A204.1 (cell line): Measurements from ENCODE around the gene SOCS4.
"Not testable (repeated sequence)": the region's sequence is repeated elsewhere in the genome, so short reads cannot be mapped to it uniquely, and the experiment has no call there.

Source experiments
- FAIRE-seq: peaks from 2 replicates; lab custom pipeline; 2012; peaks lifted over from hg19 to GRCh38; lab: Jason Lieb, UNC

Gene SOCS4

GRCh38 chr14:55051423-55052268 lies 24.6 kb downstream of the SOCS4 start, which contains the start of gene MAPK1IP1L:
MAPK1IP1L (plus strand) TSS chr14:55051647; CDS start chr14:55061684, 10,037 bp downstream.
- FAIRE-seq = peak; percentile 30

DNA sequence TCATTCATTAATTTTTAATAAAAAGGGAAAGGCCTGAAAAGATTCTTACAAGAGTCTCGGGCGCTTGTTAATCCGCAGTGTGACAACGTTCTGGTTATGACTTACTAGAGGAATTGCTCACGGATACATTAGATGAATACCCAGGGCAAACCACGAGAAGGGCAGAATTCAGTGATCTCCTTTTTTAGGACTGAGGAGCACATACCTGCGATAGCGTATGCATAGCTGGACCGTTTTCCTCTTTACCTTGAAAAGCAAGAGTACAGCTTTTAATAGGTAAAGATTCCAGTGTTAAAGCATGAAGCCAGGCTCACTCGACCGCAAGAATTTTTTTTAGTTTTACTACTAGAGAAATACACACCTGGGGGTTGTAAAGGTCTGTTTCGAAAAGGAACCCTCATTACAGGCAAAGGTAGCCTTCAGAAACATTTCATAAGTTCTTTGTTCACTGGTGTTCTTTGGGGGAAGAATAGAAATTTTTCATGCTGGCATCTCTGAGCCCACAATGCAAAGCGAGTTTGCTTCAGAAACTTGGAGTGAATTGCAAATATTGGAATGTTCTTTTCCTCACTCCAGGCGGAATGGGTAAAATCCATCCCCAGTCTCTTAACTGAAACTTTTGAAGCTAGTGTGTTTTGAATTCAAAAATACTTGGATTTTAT lies 25.4 kb downstream of the SOCS4 start:
- FAIRE-seq = no peak

GRCh38 chr14:55053018-55053417 lies 26.0 kb downstream of the SOCS4 start:
- FAIRE-seq = no peak

DNA sequence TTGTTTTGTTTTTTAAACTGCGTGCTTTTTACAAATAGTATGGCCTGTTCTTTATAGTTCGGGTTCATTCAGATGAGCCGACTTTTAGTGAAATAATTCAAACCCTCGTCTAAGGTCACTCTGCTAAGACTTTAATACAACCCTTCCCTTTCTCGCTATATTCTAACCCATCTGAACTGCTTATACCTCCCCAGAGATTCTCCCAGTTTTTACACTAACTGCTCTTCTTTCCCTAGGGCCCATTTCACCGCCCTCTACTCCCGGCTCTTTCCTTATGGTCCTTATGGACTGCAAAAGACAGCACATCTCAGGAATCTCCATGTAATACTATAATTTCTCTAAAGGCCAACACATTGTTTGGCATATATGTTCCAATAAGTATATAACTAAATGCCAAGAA lies 26.5 kb downstream of the SOCS4 start:
- FAIRE-seq = no peak

DNA sequence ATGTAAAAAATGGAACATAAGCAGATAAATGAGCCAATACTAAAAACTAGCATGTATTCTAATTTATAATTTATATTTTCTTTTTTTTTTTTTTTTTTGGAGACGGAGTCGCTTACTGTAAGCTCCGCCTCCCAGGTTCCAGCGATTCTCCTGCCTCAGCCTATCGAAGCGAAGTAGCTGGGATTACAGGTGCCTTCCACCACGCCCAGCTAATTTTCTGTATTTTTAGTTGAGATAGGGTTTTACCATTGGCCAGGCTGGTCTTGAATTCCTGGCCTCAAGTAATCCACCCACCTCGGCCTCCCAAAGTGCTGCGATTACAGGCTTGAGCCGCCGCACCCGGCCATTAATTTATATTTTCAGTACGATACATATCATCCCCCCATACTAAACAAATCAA lies 27.1 kb downstream of the SOCS4 start:
- no peak for FAIRE-seq

- FAIRE-seq = no peak
These were observed 30.9 kb downstream of the SOCS4 start for GRCh38 chr14:55057919-55058318.

- FAIRE-seq = no peak
These were observed 32.3 kb downstream of the SOCS4 start for GRCh38 chr14:55059333-55059732.

DNA sequence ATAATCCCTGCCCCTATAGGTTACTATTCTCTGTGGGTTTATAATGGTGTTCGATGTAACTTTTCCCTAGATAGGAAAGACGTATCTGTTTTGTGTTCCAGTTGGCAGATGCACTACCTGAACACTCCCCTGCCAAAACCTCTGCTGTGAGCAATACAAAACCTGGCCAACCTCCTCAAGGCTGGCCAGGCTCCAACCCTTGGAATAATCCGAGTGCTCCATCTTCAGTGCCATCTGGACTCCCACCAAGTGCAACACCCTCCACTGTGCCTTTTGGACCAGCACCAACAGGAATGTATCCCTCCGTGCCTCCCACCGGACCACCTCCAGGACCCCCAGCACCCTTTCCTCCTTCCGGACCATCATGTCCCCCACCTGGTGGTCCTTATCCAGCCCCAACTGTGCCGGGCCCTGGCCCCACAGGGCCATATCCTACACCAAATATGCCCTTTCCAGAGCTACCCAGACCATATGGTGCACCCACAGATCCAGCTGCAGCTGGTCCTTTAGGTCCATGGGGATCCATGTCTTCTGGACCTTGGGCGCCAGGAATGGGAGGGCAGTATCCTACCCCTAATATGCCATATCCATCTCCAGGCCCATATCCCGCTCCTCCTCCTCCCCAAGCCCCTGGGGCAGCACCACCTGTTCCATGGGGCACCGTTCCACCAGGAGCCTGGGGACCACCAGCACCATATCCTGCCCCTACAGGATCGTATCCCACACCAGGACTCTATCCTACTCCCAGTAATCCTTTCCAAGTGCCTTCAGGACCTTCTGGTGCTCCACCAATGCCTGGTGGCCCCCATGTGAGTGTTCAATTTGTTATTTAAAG lies 35.7 kb downstream of the SOCS4 start:
- no peak for FAIRE-seq

DNA sequence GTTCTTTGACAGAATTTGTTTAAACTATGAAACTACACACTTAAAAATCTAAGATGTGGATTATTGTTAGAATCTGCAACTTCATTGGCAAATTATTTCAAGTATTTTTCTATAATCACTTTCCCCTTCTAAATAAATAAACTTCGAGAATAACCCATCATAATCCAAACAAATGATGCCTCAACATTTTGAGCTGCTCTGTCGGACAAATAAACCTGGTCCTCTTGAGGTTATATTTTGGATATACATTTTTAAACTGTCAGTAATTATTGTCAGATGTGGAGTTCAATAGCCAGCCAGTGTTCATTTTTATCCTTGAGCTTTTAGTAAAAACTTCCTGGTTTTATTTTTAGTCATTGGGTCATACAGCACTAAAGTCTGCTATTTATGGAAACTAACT lies 37.9 kb downstream of the SOCS4 start:
- peak; percentile 47 for FAIRE-seq

- FAIRE-seq = no peak
These were observed 38.4 kb downstream of the SOCS4 start for GRCh38 chr14:55065411-55065810.

- FAIRE-seq = no peak
These were observed 39.2 kb downstream of the SOCS4 start for GRCh38 chr14:55066223-55066622.

DNA sequence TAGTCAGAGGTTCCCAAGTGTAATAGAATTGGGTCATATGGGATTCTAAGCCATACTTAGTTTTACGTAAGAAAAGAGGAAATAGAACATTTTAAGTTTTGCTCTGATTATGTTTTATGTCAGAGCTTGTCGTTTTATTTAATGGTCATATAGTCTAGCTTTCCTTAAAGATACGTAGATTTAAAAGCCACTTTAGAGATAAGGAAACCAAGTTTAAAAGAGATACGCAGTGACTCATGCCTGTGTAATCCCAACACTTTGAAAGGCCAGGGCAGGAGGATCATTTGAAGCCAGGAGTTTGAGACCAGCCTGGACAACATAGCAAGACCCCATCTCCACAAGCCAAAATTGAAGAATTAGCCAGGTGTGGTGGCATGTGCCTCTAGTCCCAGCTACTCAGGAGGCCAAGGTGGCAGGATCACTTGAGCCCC lies 44.0 kb downstream of the SOCS4 start:
- no peak for FAIRE-seq

- no peak for FAIRE-seq
These were observed 45.0 kb downstream of the SOCS4 start for GRCh38 chr14:55071870-55072640.

DNA sequence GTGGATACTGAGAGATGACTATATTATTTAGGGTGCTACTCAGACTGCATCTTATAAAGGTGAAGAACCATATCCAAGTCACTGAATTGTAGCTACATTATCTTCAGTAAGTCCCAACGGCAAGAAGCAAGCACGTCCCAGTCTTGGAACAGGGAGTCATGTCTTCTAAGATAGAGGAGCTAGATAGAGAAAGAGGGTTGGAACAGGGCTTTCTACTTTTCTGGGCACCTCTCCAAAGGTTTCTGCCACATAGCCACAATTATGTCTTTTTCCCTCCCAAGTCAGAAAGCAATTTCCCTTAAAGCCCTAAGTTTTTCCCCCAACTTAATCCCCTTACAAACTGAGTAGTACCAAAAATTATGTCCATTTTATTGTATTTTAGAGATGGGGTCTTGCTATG lies 46.8 kb downstream of the SOCS4 start:
- FAIRE-seq = no peak

GRCh38 chr14:55074662-55075061 lies 47.6 kb downstream of the SOCS4 start:
- no peak for FAIRE-seq

GRCh38 chr14:55075628-55076175 lies 48.7 kb downstream of the SOCS4 start:
- FAIRE-seq = no peak

DNA sequence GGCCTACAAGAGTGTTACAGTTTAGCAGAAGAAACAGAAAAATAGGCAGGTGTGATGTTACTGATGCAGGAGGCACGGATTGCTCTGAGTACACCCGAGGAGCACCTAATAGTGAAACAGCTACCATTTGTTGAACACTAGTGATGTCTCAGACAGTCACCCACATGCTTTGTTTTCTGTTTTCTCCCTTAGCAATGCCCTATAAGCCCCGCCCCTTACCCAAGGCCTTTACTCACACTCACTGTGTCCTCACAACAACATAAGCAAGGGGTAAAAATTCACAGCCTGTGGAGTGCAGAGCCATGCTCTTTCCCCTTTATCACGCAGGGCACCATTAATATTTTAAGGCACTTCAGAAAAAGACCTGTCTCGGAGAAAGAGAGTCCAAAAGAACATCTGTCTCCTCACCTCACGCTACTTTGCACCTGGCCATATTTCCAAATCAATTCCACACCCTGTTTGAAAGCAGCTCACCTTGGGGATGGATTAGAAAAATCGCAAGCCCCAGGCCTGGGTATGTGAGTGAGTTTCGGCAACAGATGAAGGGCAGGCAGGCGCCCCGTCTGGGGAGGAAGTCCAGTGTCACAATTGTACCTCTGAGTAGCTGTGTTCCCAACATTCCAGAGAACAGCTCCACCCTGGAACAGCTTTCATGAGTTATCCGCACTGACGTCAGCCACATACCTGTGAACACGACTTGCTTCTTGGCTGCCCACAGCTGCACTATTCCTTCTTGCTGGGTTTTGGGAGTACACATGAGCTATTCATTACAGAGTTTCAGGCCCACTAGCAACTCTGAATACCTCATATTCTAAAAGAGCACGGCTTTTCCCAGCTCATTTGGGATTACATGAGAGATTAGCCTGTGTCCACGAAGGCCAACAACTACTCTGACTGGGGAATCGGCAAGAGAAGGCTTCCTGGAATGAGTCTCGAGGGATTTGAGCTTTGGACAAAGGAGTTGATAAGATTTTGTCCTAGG lies 50.4 kb downstream of the SOCS4 start:
- no peak for FAIRE-seq

DNA sequence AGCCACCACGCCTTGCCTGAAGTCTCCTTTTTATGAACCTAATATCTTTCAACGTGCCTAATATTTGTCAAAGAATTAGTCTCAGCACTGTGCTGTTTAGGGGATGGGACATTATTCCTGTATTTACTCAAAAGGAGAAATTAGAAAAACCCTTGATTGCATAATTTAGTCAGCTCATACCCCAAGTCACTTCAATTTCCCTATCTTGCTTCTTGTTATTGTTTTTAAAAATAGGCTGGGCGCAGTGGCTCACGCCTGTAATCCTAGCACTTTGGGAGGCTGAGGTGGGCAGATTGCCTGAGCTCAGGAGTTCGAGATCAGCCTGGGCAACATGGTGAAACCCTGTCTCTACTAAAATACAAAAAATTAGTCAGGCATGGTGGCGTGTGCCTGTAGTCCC lies 52.9 kb downstream of the SOCS4 start:
- not testable (repeated sequence) for FAIRE-seq

GRCh38 chr14:55084401-55085059 lies 57.5 kb downstream of the SOCS4 start:
- FAIRE-seq = no peak
